Stimulated activated CD4-positive, alpha-beta T cell treated with anti-CD3 and anti-CD28 coated beads, TNF-alpha, amount 100 ng/mL, for 48 hours (primary cell): ENCODE measurements around the gene LATS1.
"Not testable (repeated sequence)": the region's sequence is repeated elsewhere in the genome, so short reads cannot be mapped to it uniquely, and the experiment has no call there.

Source experiments
- DNase-seq, 3 donors: peaks; one replicate each; pipeline ENCODE4 v3.0.0-alpha.2; 2020; ENCODE audit warnings: low read depth in 3 of 3

LATS1 gene

DNA sequence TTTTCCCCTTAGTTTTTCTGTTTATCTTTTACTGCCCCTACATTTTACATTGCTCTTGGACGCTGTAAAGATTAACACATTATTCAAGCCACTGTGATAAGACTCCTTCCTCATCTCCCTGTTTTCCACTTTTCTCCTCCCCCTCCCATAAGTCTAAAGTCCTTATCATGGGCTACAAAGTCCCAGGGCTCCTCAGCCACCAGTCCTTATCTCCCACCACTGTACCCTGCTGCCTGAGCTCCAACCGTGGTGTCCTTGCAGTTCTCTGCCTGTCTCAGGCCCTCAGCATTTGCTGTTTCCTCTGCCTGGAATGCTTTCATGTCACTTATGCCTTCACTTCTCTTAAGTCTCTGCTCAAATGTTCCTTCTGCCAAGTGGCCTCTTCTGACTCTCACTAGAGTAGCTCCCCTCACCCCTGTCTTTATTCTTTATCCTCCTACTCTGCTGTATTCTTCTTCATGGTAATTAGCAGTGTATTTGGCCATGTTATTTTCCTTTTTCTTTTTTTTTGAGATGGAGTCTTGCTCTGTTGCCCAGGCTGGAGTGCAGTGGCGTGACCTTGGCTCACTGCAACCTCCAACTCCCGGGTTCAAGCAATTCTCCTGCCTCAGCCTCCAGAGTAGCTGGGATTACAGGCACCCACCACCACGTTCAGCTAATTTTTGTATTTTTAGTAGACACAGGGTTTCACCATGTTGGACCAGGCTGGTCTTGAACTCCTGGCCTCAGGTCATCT is 10.8 kb upstream of the LATS1 start:
- no peak for DNase-seq

DNA sequence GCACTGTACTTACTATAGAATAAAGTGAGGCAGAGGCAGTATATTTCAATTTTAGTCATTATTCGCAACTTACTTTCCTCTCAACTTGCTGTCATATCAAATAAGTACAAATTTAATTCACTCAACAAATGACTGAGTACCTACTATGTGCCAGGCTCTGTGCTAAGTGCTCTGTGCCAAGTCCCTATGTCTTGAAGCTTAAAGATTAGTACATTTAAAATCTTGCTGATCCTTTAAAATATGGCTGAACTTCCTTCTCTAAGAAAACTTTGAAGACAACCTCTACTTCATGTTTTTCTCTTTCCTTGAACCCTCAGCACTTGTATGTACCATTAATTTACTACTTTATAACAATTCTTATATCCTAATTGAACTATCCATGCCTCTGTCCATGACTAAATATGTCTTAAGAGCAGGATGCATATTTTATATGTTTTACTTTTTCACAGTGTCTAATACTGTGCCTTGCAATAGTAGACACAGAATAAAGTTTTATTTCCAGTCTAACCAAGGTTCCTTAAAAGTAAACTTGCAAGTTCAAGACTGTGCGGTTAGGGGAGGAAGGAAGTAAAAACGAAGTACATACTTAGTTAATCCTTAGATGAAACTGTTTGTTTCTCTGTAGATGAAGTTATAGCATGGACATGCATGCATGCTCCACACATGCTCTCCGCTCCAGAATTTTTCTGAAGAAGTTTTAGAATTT is 10.0 kb upstream of the LATS1 start:
- no peak for DNase-seq

GRCh38 chr6:149725785-149726184 is 7.9 kb upstream of the LATS1 start:
- DNase-seq, result no peak

- peak in 2 of 3 donors; percentile 6 to 26 for DNase-seq
These were observed 6.0 kb upstream of the LATS1 start for GRCh38 chr6:149723771-149724417.

- DNase-seq, result no peak
These were observed 5.4 kb upstream of the LATS1 start for GRCh38 chr6:149723262-149723661.

DNA sequence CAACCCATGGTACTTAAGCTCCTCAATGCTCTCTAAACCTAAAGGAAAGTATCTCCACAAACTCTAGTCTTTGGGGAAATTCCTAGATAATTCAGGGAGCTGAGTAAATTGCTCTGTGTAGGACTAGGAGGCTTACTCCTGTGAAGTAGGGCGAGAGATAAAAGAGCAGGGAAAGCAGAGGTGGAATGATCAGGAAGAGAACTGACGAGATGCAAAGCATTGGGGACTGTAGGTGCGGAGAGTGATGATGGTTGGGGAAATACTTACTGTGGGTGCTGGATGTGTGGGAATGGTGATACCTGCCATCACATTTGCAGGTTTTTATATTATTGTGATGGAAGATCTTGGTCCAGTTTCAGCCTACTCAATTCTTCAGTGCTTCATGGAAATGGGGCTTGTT is 1.6 kb upstream of the LATS1 start:
- no peak for DNase-seq

DNA sequence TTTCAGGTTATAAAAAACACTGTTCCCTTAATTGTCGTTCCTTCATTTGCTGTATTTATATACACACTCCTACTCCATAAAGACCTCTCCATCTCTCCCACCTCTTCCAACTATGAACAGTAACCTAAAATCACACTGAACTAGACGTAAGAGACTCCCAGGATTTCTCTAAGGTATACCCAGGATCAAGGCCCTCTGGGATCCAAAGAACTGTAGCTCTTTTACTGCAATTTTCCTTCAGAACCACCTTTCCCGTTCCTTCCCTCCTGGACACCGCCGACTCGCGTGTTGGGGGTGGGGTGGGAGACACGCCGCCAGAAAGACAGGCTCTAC is 680 bp downstream of the LATS1 start:
- DNase-seq, result no peak

DNA sequence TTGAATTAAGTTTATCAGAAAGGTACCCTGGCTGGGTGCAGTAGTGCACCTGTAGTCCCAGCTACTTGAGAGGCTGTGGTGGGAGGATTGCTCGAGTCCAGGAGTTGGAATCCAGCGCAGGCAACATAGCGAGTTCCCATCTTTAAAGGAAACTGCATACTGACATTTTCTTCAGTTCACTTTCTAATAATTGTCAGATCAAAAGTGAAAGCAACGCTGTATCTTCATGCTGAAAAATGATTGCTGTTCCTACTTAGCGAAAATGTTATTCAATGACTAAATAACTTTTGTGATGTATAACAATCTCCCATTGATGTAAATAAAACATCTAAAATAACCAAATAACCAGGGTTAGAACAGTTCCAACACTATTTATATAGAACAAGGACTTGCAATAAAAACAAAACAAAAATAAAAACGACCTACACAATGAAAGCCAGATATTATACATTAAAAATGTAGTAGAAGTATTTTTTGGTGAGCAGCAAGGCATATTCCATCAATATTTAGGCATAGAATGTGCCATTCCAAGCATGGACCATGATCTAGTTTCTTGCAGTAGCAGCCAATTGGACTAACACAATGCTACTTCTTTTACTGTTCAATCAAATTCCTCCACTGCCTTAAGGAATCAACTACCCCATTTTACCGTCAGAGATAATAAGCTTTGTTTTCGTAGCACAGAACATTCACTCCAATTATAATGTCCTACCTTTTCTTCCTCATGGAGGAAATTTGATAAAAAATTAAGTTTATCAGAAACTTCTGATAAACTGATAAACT is 1.5 kb downstream of the LATS1 start:
- DNase-seq, result no peak

GRCh38 chr6:149714442-149714841 is 3.5 kb downstream of the LATS1 start:
- no peak for DNase-seq

- no peak for DNase-seq
These were observed 6.2 kb downstream of the LATS1 start for GRCh38 chr6:149711711-149712110.

DNA sequence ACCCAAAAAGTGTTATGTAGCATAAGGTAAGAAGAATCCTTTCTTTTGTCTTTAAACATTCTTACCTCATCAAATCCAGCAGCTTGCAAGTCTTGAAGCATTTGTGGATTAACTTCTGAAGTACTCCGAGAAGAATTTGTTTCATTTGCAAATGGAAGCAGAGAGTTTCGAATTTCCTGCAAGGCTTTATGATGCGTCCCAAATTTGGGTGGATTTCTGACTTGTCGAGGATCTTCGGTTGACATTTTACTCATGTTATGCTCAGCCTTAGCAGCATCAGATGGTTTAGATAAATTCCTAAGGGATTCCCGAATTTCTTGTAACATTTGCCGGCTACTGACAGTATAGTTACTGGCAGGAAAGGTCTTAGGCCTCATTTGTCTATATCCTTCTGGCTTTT is 16.2 kb downstream of the LATS1 start:
- no peak for DNase-seq

- DNase-seq, result no peak
These were observed 18.8 kb downstream of the LATS1 start for GRCh38 chr6:149699150-149699549.

- DNase-seq, result no peak
These were observed 19.7 kb downstream of the LATS1 start for GRCh38 chr6:149698175-149698574.

GRCh38 chr6:149696901-149697300 is 21.0 kb downstream of the LATS1 start:
- DNase-seq, result no peak

GRCh38 chr6:149694921-149695320 is 23.0 kb downstream of the LATS1 start:
- no peak for DNase-seq

- DNase-seq, result no peak
These were observed 26.7 kb downstream of the LATS1 start for GRCh38 chr6:149691201-149691600.

DNA sequence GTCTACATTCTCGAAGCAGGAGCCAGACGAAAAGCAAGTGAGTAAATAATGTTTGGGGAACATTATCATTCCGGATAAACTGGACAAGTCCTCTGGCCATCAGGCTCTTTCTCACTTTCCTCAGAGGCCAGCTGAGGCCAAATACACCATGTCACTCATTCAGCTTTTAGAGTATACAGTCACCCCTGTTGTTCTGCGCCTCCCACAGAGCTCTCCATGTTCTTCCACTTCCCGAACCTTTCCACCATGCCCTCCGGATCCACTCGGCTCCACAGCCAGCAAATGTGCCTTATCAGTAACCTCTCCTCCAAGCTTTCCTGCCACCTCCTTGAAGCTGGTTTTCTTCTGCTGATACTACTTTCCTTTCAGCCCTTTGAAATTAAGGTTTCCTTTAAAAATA is 31.7 kb downstream of the LATS1 start:
- DNase-seq, result no peak

GRCh38 chr6:149683256-149683859 is 34.5 kb downstream of the LATS1 start:
- no peak for DNase-seq

DNA sequence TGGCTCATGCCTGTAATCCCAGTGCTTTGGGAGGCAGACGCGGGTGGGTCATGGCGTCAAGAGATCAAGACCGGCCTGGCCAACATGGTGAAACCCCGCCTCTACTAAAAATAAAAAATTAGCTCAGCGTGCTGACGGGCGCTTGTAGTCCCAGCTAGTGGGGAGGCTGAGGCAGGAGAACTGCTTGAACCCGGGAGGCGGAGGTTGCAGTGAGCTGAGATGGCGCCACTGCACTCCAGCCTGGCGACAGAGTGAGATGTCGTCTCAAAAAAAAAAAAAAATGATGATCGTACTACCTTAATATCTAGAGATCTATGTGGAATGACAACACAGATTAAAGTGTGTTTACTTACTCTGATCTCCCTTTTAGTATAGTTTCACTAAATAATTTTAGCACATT is 36.1 kb downstream of the LATS1 start:
- DNase-seq, result not testable (repeated sequence)

DNA sequence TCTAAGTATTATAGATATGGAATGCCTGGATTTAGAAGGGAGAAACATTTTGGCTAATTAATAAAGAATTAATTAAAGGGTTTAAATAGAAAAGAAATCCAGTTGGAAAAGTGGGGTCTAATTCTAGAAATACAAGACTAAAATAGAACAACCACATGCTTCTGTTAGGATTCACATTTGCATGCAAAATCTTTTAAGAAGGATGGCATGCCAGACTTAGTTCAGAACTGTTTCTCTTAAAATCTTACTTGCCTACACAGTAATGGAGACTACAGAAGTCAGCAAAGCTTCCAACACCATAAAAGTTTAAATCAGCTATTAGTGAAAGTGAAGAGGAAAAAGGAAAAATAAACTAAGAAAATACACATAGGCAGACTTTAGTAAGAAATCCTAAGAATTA is 36.7 kb downstream of the LATS1 start:
- DNase-seq, result no peak

GRCh38 chr6:149680503-149680902 is 37.4 kb downstream of the LATS1 start:
- no peak for DNase-seq

- not testable (repeated sequence) for DNase-seq
These were observed 45.6 kb downstream of the LATS1 start for GRCh38 chr6:149672265-149672664.
